ENCODE results near the gene STRIT1.

- TF ChIP-seq CTCF (conservative IDR thresholded peaks at IDR 0.05 in 1 of 2, IDR thresholded peaks at IDR 0.05 in 1 of 2; ENCODE audit: extremely low read depth in 1 of 2, insufficient read depth in 1 of 2, low read depth in 1 of 2, low read length in 2 of 2) (no peak), EZH2 (IDR thresholded peaks at IDR 0.05; ENCODE audit: borderline replicate concordance, low read length) (no peak)
Measured at GRCh38 chr3:155342344-155342743, 48.9 kb upstream of the STRIT1 start.
